Right lobe of liver (tissue), 6 donors: ENCODE measurements around the gene OR4D1. TPM values are rescaled to one million over a fixed set of nuclear protein-coding genes. Genes with fewer than 3 reads are reported as not detected.
"Not testable (repeated sequence)": the region's sequence is repeated elsewhere in the genome, so short reads cannot be mapped to it uniquely, and the experiment has no call there.

ENCODE experiments used
- ATAC-seq, 4 donors: fragments of 200-7000 bp; cut with Tn5 transposase; one replicate each; pipeline ENCODE4 v1.9.1; 2020; ENCODE audit warnings: mild to moderate bottlenecking in 4 of 4, moderate library complexity in 4 of 4
- DNase-seq, 3 donors: peaks; one replicate each; pipeline ENCODE4 v3.0.0-alpha.2; 2020
- H3K27ac ChIP-seq, 3 donors: fragments of 200-600 bp; one replicate each; pipeline ENCODE4 v1.8.0; 2022
- H3K27me3 ChIP-seq, 2 donors: fragments of 200-600 bp; one replicate each; pipeline ENCODE4 v1.8.0; 2022
- H3K36me3 ChIP-seq, 4 donors: fragments of 200-600 bp; sonication (generic) in 1 of 4; one replicate each; pipeline versions ENCODE4 v1.5.1 to v1.8.0; 2017 to 2022; ENCODE audit warnings: control low read depth in 1 of 4
- H3K4me1 ChIP-seq, 4 donors: fragments of 200-600 bp; sonication (generic) in 1 of 4; one replicate each; pipeline versions ENCODE4 v1.5.1 to v1.8.0; 2017 to 2022; ENCODE audit warnings: control low read depth in 1 of 4
- H3K4me3 ChIP-seq, 3 donors: fragments of 200-600 bp; one replicate each; pipeline ENCODE4 v1.8.0; 2022
- H3K9me3 ChIP-seq, 4 donors: fragments of 200-600 bp; sonication (generic) in 1 of 4; one replicate each; pipeline versions ENCODE4 v1.5.1 to v1.8.0; 2017 to 2022; ENCODE audit warnings: control low read depth in 1 of 4
- POLR2A ChIP-seq: fragments of 450-650 bp; IDR thresholded peaks from one replicate; pipeline ENCODE4 v1.6.1; 2017; ENCODE audit warnings: antibody characterized with exemption, mild to moderate bottlenecking
- WGBS: methylation state at CpG from one replicate; pipeline ENCODE4 v1.1.6; 2018; ENCODE audit warnings: low coverage, low lambda C conversion rate; ENCODE audit not compliant: insufficient coverage; ENCODE audit errors: missing lambda C conversion rate; 5-methylcytosine and 5-hydroxymethylcytosine counted together
- intact Hi-C, 2 donors: fragments of 100-400 bp; cut with DNase I; formaldehyde crosslinking; loops; one replicate each; pipeline versions ENCODE4 v1.11.2 to v1.14.1; 2022
- long read RNA-seq: library from polyadenylated mRNA; unstranded; transcript quantifications from one replicate; pipeline ENCODE4 v2.0.0, GENCODE V29; 2019
- total RNA-seq, 6 experiments: library from RNA; depleted of rRNA in 2 of 6; stranded (reverse); fragments of >200 nt in 2 of 6; fragmentation: NEBNext Ultra II Directional in 3 of 6; extraction: Animal tissue kit (Norgen Biotek cat#: 25700) in 3 of 6; gene quantifications; one replicate each; pipeline versions ENCODE4 v1.1.0 to v1.2.4, GENCODE V29; 2016 to 2023
- TF ChIP-seq, protein P1 (sequence below), 4 donors: fragments of 200-600 bp in 3 of 4; fragments of 450-650 bp in 1 of 4; IDR thresholded peaks; one replicate each; pipeline versions ENCODE4 v1.5.1 to v1.8.0; 2016 to 2022; ENCODE audit warnings: antibody characterized with exemption in 4 of 4, mild to moderate bottlenecking in 2 of 4
- donor health status: DM: no; HTN: yes; CAD: no.
- donor health status: DM: no; HTN: no; CAD: no.
- donor health status: DM: no; HTN: no; CAD: no.
- donor health status: DM: no; HTN: yes; CAD: no.
- donor health status: DM: no; HTN: yes; CAD: no.

Gene OR4D1
- not detected for total RNA-seq
- long read RNA-seq: 0 reads

GRCh38 chr17:58147930-58148434 is at the start of gene OR4D1:
TSS of gene OR4D1 (plus strand) at chr17:58148384. CDS start at chr17:58155154, 6,770 bp downstream.
- Histone ChIP-seq H3K27ac (no peak within 1 kb of the TSS), H3K36me3 (no peaks in the 10 kb centered on the region), H3K4me1 (no peaks in the 10 kb centered on the region), H3K9me3 (peaks cover 0 to 4% (median 0%) of the 10 kb centered on the region in 4 donors), H3K4me3 (no peak within 1 kb of the TSS), H3K27me3 (peaks cover 0 to 5% of the 10 kb centered on the region in 2 donors)
- no peak for DNase-seq
- TF ChIP-seq, protein P1, sequence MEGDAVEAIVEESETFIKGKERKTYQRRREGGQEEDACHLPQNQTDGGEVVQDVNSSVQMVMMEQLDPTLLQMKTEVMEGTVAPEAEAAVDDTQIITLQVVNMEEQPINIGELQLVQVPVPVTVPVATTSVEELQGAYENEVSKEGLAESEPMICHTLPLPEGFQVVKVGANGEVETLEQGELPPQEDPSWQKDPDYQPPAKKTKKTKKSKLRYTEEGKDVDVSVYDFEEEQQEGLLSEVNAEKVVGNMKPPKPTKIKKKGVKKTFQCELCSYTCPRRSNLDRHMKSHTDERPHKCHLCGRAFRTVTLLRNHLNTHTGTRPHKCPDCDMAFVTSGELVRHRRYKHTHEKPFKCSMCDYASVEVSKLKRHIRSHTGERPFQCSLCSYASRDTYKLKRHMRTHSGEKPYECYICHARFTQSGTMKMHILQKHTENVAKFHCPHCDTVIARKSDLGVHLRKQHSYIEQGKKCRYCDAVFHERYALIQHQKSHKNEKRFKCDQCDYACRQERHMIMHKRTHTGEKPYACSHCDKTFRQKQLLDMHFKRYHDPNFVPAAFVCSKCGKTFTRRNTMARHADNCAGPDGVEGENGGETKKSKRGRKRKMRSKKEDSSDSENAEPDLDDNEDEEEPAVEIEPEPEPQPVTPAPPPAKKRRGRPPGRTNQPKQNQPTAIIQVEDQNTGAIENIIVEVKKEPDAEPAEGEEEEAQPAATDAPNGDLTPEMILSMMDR (IDR thresholded peaks at IDR 0.05): no peak
- TF ChIP-seq POLR2A: no peak
- WGBS: 8% methylated on average over 1 of the region's 1 CpG
- ATAC-seq: no peak
- intact Hi-C loops: no loop called here

DNA sequence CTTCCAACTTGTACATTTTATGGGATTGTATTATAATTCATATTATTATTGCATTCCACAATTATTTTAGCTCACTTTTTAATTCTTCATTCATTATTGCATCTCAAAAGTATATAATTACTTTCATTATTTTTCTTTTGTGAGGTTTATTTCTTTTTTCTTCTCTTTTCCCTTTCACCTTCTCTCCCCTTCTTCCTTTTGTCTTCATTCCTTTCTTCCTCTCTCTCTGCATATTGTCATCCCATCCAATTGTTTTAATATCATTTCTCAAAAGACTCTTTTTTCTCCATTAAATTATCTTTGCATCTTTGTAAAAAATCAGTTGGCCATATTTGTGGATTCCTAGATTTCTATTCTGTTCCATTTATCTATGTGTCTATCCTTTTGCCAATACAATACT is 47.7 kb upstream of the OR4D1 start:
- H3K9me3 ChIP-seq: no peaks in the 10 kb centered on the region
- TF ChIP-seq, protein P1 (IDR thresholded peaks at IDR 0.05): no peak
- no peak for TF ChIP-seq POLR2A
- DNase-seq (no peak), ATAC-seq (no peak)
- H3K4me3 ChIP-seq: no peak overlapping the region
- H3K27me3 ChIP-seq: no peaks in the 10 kb centered on the region
- no peaks in the 10 kb centered on the region for H3K4me1 ChIP-seq
- H3K36me3 ChIP-seq: no peaks in the 10 kb centered on the region
- no peak overlapping the region for H3K27ac ChIP-seq
- intact Hi-C loops: no loop called here

GRCh38 chr17:58101898-58102297 is 46.3 kb upstream of the OR4D1 start:
- H3K27ac ChIP-seq, H3K4me3 ChIP-seq, ATAC-seq, intact Hi-C loops, H3K9me3 ChIP-seq, H3K4me1 ChIP-seq, H3K27me3 ChIP-seq, H3K36me3 ChIP-seq: not testable (repeated sequence)
- peak in 1 of 3 donors; percentile 4 for DNase-seq

DNA sequence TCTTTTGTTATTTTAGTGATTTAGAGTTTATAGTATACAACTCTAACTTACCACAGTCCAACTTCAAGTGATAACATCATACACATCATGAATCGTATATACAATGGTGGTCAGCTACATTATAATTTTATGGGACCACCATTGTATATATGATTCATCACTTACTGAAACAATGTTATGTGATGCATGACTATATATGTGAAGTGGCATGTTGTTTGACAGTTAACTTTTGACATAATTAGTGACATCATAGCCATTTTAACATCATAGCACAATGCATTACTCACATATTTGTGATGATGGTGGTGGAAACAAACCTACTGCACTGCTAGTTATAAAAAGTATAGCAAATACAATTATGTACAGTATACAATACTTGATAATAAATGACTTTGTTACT is 43.1 kb upstream of the OR4D1 start:
- DNase-seq (no peak), ATAC-seq (no peak)
- no peak overlapping the region for H3K4me3 ChIP-seq
- H3K9me3 ChIP-seq: no peaks in the 10 kb centered on the region
- H3K27me3 ChIP-seq: no peaks in the 10 kb centered on the region
- no peaks in the 10 kb centered on the region for H3K4me1 ChIP-seq
- WGBS: 69% methylated on average over 1 of the region's 1 CpG
- no peak overlapping the region for H3K27ac ChIP-seq
- TF ChIP-seq POLR2A: no peak
- TF ChIP-seq, protein P1 (IDR thresholded peaks at IDR 0.05): no peak
- no peaks in the 10 kb centered on the region for H3K36me3 ChIP-seq
- intact Hi-C loops: no loop called here

DNA sequence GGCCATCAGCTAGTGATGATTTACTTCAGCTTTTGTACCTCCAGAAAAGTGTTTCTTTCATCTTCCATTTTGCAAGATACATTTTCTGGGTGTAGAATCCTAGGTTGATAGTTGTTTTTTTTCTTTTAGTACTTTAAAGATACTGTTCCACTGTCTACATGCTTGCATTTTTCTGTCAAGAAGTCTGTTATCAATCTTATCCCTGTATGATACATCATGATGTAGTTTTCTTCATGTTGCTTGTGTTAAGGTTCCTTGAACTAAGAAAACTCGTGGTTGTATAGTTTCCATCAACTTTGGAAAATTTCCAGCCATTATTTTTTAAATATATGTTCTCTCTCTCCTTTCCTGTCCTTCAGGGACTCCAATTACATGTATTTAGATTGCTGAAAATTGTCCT is 40.9 kb upstream of the OR4D1 start:
- intact Hi-C loops: no loop called here
- H3K9me3 ChIP-seq: no peaks in the 10 kb centered on the region
- no peak for DNase-seq
- H3K27me3 ChIP-seq: no peaks in the 10 kb centered on the region
- no peak overlapping the region for H3K4me3 ChIP-seq
- WGBS: 27% methylated on average over 1 of the region's 1 CpG
- TF ChIP-seq, protein P1 (IDR thresholded peaks at IDR 0.05): no peak
- no peak for TF ChIP-seq POLR2A
- H3K4me1 ChIP-seq: no peaks in the 10 kb centered on the region
- H3K36me3 ChIP-seq: no peaks in the 10 kb centered on the region
- no peak for ATAC-seq
- H3K27ac ChIP-seq: no peak overlapping the region
